ENCODE measurements around the gene BTBD2.
"Not testable (repeated sequence)": the region's sequence is repeated elsewhere in the genome, so short reads cannot be mapped to it uniquely, and the experiment has no call there.

BTBD2 gene

DNA sequence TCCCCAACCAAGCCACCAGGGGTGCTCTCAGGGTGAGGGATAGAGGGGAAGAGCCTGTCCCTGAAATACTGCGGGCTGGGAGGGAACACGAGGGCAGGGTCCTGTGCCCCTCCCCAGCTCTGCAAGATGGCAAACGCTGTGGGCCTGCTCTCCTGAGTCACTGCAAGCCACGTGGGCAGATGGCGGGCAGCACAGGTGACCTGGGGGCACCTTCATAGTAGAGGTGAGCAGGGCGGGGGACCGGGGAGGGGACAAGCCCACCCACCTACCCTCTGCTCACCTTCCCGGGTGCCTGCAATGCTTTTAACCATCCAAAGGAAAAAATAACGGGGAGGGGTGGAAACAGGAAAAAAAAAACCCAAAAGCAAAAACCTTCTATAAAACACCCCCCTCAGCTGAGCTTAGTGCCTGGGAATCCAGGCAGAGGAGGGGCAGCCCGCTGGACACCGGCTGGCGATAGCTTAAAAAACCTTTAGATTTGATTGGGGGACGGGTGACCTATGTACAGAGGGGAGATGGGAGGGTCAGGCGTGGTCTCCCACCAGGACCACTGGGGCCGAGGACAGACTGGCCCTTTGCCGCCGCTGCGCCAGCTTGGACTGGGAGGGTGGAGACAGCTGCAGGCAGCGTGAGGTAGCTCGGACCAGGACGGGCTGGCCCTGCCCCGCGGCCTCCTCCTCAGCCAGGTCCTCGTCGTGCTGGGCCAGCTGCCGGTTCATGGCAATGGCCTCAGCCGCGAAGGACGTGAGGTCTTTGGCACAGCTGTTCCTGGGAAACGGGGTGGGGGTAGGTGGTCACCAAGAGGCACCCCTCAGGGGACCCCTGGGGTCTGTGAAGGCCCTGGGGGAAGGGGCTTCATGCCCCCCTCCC lies 23.8 kb upstream of the BTBD2 start:
- DNase-seq: no peak

GRCh38 chr19:2038284-2039088 lies 23.0 kb upstream of the BTBD2 start:
- no peak for DNase-seq

DNA sequence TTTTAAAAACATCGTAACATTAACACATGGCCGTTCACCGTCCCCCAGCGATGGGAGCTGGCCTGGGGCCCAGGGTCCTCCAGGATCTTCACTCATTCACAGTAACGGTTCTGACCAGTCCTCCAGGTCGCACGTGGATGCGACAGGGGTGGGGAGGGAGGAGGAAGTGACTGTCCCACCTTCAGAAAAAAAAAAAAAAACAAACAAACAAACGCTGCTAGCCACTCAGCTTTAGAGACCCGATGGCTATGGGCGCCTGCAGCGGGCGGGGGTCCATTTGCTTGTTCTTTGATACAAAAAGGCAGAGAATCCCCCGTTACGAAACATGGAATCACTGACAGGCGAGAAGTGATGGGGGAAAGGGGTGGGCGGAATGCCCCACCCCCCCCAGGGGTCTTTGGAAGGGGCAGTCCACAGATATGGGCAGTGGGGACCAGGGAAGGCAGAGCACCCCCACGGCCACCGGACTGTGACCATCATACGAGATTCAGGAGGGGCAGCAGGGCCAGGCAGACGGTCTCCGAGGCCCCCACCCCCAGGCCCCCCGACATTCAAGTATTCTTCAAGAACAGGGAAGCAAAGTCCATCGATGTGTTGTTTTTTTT lies 22.2 kb upstream of the BTBD2 start:
- DNase-seq: no peak

DNA sequence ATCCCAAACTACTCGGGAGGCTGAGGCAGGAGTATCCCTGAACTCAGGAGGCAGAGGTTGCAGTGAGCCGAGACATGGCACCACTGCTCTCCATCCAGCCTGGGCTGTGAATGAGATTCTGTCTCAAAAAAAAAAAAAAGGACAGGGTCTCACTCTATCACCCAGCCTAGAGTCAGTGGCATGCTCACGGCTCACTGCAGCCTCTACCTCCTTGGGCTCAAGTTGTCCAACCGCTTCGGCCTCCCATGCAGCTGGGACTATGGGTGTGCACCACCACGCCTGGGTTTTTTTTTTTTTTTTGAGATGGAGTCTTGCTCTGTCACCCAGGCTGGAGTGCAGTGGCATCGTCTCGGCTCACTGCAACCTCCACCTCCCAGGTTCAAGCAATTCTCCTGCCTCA lies 20.9 kb upstream of the BTBD2 start:
- no peak for DNase-seq

- DNase-seq: no peak
Observed at GRCh38 chr19:2035590-2035991, 20.1 kb upstream of the BTBD2 start.

DNA sequence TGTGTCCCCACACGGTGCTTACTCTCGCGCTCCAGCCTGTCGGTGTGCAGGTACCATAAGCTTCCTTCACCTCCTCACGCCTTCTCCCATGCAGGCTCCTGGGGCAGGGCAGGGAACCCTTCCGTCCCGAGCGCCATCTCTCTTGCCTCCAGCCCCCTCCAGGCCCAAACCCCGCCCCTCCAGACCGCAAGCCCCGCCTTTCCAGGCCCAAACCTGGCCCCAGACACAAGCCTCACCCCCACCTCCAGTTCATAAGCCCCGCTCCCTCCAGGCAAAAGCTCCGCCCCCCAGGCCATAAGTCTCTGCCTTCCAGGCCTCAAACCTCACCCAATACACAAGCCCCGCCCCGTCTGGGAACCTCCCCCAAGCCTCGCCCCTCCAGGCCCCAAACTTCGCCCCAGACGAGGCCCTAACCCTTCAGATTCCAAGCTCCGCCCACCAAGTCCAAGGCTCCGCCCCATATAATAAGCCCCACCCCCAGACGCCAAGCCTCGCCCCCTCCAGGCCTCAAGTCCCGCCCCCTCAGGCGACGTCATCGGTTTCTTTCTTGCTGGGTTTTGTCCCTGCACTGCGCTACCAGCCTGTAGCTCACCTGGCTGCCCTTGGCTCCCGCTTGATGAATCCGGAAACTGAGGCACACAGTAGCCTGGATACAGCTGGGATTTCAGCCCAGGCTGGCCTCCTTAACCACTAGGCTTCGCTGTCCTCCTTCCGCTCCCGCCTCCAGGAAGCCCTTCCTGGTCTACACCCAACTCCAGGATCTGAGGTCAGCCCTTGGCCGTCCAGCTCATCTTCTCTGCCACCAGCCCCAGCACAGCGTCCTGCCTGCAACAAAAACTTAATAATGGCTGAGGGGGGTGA lies 19.4 kb upstream of the BTBD2 start:
- DNase-seq: no peak

- not testable (repeated sequence) for DNase-seq
Observed at GRCh38 chr19:2034253-2034652, 18.7 kb upstream of the BTBD2 start.

- DNase-seq: no peak
Observed at GRCh38 chr19:2033825-2034159, 18.3 kb upstream of the BTBD2 start.

GRCh38 chr19:2033115-2033824 lies 17.8 kb upstream of the BTBD2 start:
- no peak for DNase-seq

- DNase-seq: peak; percentile 42
Observed at GRCh38 chr19:2032296-2032941, 16.9 kb upstream of the BTBD2 start.

GRCh38 chr19:2027361-2027760 lies 11.8 kb upstream of the BTBD2 start:
- DNase-seq: no peak

GRCh38 chr19:2026770-2027169 lies 11.3 kb upstream of the BTBD2 start:
- no peak for DNase-seq

GRCh38 chr19:2022289-2022688 lies 6.8 kb upstream of the BTBD2 start:
- no peak for DNase-seq

DNA sequence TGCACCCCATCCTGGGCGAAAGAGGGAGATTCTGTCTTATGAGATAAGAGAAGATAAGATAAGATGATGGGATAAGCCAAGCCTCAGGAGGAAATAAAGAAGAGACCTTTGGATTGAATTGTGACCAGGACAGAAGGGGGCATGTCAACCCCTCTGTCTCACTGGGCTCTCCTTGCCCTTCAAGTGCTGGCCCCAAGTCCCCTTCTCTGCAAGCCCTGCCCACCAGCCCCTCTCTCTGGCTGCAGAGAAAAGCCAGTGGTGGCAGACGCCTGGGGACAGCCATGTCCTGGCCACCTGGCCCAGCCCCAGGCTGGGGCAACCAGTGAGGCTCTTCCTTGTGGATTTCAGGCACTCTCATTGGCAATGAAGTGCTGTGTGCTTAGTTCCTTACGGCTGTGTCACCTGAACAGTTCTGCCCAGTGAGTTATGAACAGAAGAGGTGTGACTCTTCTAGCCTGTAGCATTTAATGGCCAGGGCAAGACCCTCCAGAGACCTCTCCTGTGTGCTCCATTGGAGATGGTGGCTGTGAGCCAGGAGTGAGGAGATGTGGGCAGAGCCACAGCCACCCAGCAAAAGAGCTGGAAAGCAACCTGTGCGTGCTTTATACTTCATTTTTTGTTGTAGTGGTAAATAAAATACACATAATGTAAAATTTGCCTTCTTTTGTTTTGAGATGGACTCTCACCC lies 6.1 kb upstream of the BTBD2 start:
- DNase-seq: no peak

DNA sequence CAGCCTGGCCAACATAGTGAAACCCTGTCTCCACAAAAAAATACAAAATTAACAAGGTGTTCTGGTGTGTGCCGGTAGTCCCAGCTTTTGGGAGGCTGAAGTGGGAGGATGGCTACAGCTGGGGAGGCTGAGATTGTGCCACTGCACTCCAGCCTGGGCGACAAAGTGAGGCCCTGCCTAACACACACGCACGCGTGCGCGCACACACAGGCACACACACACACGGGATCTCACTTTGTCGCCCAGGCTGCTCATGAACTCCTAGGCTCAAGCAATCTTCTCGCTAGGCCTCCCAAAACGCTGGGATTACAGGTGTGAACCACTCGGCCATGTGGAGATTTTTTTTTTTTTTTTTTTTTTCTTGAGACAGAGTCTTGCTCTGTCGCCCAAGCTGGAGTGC lies 3.2 kb upstream of the BTBD2 start:
- no peak for DNase-seq

DNA sequence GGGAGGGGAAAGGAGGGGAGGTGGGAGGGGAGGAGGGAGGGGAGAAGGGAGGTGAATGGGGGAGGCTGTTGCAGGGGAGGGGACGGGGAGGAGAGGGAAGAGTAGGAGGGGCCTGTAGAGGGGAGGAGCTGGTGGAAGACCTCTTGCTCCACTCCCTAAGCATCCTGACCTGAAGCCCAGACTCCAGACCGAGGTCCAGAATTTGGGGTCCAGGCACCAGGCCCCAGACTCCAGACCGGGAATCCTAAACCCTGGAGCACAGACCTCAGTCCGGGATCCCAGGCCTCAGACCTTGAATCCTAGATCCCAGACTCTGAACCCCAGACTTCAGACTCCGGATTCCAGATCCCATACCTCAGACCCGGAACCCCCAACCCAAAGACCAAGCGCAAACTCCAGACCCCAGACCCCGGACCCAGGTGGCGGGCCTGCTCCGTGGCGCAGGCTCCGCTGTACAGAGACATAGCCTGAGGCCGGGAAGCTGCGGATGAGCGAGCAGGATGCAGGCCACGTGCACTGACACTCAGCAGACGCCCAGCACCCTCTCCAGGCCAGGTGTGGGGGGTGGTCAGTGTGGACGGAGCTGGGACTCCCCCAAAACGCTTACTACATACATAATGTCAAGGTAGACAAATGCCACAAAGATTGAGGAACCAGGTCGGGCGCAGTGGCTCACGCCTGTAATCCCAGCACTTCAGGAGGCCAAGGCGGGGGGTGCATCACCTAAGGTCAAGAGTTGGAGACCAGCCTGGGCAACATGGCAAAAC lies 710 bp upstream of the BTBD2 start:
- DNase-seq: peak; percentile 40

- no peak for DNase-seq
Observed at GRCh38 chr19:2014731-2015607, 545 bp downstream of the BTBD2 start.

GRCh38 chr19:2014131-2014571 lies 1.4 kb downstream of the BTBD2 start:
- no peak for DNase-seq

DNA sequence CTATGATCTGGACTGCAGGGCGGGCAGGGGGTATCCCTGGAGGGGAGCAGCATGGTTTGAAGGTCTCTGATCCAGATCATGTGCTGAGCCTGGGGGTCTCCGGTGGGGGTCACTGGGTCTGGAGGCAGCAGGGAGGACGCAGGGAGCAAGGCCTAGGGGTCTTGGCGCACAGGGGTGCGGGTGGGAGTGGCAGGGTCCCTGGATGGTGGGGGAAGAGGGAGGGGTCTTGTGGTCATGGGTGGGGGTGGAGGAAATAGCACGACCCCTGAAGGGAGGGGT lies 1.9 kb downstream of the BTBD2 start:
- DNase-seq: no peak

Measured in activated effector memory CD4-positive, alpha-beta T cell treated with Interleukin-2 at 50 U/mL for 16 hours (primary cell).